Measurements from ENCODE around the gene LAGE3. TPM values are rescaled to one million over a fixed set of nuclear protein-coding genes. Genes with fewer than 3 reads are reported as not detected.
A peak's percentile ranks its signal among the peaks of the same experiment; 100 is the strongest.

Gene LAGE3
- total RNA-seq, 2 experiments from 2014 or later, result 28.1 to 29.9 TPM

GRCh38 chrX:154440623-154441357, 38.3 kb downstream of the LAGE3 start:
- Mint-ChIP-seq H3K27me3 (no peaks in the 10 kb centered on the region), H3K36me3 (ENCODE audit: low read depth) (peaks cover 30% of the 10 kb centered on the region), H3K4me1 (peaks cover 39% of the 10 kb centered on the region), H3K4me3 (no peak overlapping the region), H3K27ac (peak overlapping the region; percentile 44), H3K9me3 (no peaks in the 10 kb centered on the region)
- DNase-seq, result no peak
- ChIA-PET CTCF (interaction anchor here (1.1 to 1.5 kb wide), 2 partner anchors 13 to 42 kb away, joined by 3 read pairs; no protein-coding TSS in a partner anchor), POLR2A (interaction anchor here (1.5 to 2.4 kb wide), 2 partner anchors 42 to 49 kb away, joined by 7 to 11 read pairs; partner anchors contain the start of genes RPL10 and SLC10A3)

- H3K4me1 Mint-ChIP-seq, result peaks cover 35% of the 10 kb centered on the region
- CTCF ChIA-PET, result interaction anchor here (0.6 kb wide), 1 partner anchor 387 kb away, joined by 5 read pairs; no protein-coding TSS in a partner anchor
- no peak overlapping the region for H3K4me3 Mint-ChIP-seq
- H3K27ac Mint-ChIP-seq, result no peak overlapping the region
- H3K27me3 Mint-ChIP-seq, result no peaks in the 10 kb centered on the region
- H3K36me3 Mint-ChIP-seq (ENCODE audit: low read depth), result peaks cover 34% of the 10 kb centered on the region
- no peak for DNase-seq
- POLR2A ChIA-PET, result no interaction called here
- no peaks in the 10 kb centered on the region for H3K9me3 Mint-ChIP-seq
These were observed 39.2 kb downstream of the LAGE3 start for GRCh38 chrX:154439841-154440240.

- H3K4me3 Mint-ChIP-seq, result peak overlapping the region; percentile 82
- H3K4me1 Mint-ChIP-seq, result peaks cover 31% of the 10 kb centered on the region
- peak overlapping the region; percentile 62 for H3K27ac Mint-ChIP-seq
- peaks cover 35% of the 10 kb centered on the region for H3K36me3 Mint-ChIP-seq (ENCODE audit: low read depth)
- no peaks in the 10 kb centered on the region for H3K9me3 Mint-ChIP-seq
- H3K27me3 Mint-ChIP-seq, result no peaks in the 10 kb centered on the region
- no peak for DNase-seq
- ChIA-PET CTCF (no interaction called here), POLR2A (interaction anchor here (0.8 to 1.3 kb wide), 2 partner anchors 26 to 40 kb away, joined by 4 to 5 read pairs; partner anchors contain the start of gene RPL10)
These were observed 40.8 kb downstream of the LAGE3 start for GRCh38 chrX:154437971-154438893.

DNA sequence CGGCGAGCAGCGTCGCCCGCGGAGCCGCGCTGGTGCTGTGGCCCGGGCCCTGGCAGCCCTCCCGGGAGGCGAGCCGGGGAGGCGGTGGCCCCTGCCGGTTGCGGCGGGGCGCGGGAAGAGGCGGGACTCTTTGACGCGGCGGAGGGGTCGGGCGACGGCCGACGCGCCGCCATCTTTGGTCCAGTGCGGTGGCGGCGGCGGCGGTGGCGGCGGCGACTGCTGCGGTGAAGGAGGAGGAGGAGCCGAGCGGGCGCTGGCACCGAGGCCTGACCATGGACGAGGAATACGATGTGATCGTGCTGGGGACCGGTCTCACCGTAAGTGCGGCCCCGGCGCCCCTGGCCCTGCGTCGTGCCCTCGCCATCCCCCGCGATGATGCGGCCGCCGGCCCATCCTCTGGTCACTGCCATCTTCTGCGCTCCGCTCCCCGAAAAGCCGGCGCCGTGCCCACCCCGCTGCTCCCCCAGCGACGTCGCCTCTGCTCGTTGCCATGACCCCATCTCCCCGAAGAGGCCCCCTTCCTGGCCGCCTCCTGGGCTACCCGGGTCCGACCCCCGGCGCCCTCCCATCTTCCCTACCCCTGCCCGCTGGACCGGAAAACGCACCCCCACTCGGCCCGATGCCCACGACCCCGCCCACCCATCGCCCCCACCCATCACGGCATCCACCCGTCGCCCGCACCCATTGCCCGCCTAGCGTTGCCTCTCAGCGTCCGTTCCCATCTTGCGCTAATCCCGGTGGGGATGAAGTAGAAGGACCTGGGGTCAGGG, 41.9 kb downstream of the LAGE3 start, which contains the start of gene GDI1:
Gene GDI1, plus strand, starts transcription at position 172 of the 770 bp plus-strand sequence. Its CDS starts 101 bp downstream, at position 273.
- H3K27ac Mint-ChIP-seq, result peak within 1 kb of the TSS; percentile 73

GRCh38 chrX:154436374-154436982, 42.6 kb downstream of the LAGE3 start:
- Mint-ChIP-seq H3K9me3 (no peaks in the 10 kb centered on the region), H3K27ac (peak overlapping the region; percentile 73), H3K36me3 (ENCODE audit: low read depth) (peaks cover 32% of the 10 kb centered on the region), H3K4me3 (peak overlapping the region; percentile 70), H3K27me3 (no peaks in the 10 kb centered on the region), H3K4me1 (peaks cover 26% of the 10 kb centered on the region)
- POLR2A ChIA-PET, result interaction anchor here (0.9 to 1.1 kb wide), 2 partner anchors 13 to 25 kb away, joined by 3 read pairs; no protein-coding TSS in a partner anchor
- DNase-seq, result peak; percentile 55
- CTCF ChIA-PET, result no interaction called here

More for the DNA sequence above, 41.9 kb downstream of the LAGE3 start, which contains the start of gene GDI1:
- ChIA-PET POLR2A (no interaction called here), CTCF (no interaction called here)
- Mint-ChIP-seq H3K36me3 (ENCODE audit: low read depth) (peaks cover 38% of the 10 kb centered on the region), H3K9me3 (no peaks in the 10 kb centered on the region), H3K4me1 (peaks cover 31% of the 10 kb centered on the region), H3K27me3 (no peaks in the 10 kb centered on the region), H3K4me3 (peak within 1 kb of the TSS; percentile 82)
- DNase-seq, result peak; percentile 59

DNA sequence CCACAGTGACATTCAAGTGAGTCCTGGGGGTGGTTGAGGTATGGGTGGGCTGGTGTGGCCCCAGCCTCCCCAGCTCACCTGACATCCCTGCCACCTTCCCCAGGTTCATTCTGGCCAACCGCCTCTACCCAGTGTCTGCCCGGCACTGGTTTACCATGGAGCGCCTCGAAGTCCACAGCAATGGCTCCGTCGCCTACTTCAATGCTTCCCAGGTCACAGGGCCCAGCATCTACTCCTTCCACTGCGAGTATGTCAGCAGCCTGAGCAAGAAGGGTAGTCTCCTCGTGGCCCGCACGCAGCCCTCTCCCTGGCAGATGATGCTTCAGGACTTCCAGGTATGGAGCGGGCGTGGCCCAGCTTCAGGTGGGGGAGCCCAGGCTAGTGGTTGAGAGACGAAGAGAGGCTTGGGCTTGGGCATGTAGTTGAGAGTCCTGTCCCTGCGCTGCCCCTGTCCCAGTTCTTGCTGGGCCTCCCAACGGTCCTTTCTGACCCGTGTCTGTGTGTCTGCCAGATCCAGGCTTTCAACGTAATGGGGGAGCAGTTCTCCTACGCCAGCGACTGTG, 43.8 kb downstream of the LAGE3 start:
- no peak for DNase-seq
- Mint-ChIP-seq H3K4me3 (no peak overlapping the region), H3K36me3 (ENCODE audit: low read depth) (peaks cover 33% of the 10 kb centered on the region), H3K27me3 (no peaks in the 10 kb centered on the region), H3K9me3 (no peaks in the 10 kb centered on the region), H3K4me1 (peaks cover 25% of the 10 kb centered on the region), H3K27ac (no peak overlapping the region)
- ChIA-PET POLR2A (interaction anchor here (0.7 to 1.1 kb wide), 2 partner anchors 15 to 50 kb away, joined by 3 read pairs; no protein-coding TSS in a partner anchor), CTCF (no interaction called here)

DNA sequence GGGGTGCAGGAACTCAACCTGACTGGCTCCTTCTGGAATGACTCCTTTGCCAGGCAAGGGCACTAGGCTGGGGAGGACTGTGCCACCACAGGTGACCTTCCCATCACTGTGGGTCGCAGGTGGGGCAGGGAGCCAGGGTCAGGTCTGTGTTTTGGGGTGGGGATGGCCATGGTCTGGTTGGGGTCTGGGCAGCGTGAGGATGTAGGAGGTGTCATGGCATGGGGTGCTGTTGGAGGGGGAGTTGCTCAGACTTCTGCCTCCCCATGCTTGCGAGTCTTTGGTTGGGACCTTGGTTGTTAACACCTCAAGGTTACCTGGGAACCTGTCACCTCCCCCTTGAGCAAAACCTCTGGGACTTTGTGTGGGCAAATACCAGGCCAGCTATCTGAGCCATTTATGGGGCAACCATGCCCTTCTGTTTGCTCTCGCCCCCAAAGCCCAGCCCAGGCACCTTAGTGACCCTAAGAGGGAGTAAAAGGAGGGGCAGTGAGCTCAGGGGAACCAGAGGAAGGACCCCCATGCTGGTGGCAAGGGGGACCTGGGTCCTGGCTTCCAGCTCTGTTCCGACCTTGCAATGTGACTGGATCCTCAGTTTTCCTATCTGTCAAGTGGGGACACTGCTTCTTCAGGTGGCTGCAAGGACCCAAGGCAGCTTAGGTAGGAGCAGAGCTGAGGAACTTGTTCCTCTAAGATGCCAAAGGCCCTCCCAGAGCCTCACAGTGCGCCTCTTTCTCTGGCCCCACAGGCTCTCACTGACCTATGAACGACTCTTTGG, 44.5 kb downstream of the LAGE3 start:
- H3K9me3 Mint-ChIP-seq, result no peaks in the 10 kb centered on the region
- DNase-seq, result no peak
- H3K4me3 Mint-ChIP-seq, result no peak overlapping the region
- H3K27ac Mint-ChIP-seq, result no peak overlapping the region
- H3K36me3 Mint-ChIP-seq (ENCODE audit: low read depth), result peaks cover 31% of the 10 kb centered on the region
- CTCF ChIA-PET, result no interaction called here
- peaks cover 26% of the 10 kb centered on the region for H3K4me1 Mint-ChIP-seq
- no peaks in the 10 kb centered on the region for H3K27me3 Mint-ChIP-seq
- POLR2A ChIA-PET, result no interaction called here

DNA sequence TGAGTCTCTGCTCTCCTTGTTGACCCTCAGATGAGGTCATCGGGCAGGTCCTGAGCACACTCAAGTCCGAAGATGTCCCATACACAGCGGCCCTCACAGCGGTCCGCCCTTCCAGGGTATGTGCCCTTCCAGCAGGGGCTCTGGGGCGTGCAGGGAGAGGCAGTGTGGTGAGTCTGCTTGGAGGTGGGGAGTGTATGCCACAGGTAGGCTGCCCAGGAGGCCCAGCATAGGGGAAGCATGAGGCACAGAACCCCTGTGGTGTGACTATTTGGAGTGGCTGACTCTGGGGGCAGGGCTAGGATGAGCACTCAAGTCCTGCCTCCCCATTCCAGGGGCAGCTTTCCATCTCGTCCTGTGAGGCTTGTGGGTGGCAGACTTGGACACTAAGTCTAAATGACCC, 45.5 kb downstream of the LAGE3 start:
- no peaks in the 10 kb centered on the region for H3K9me3 Mint-ChIP-seq
- no peaks in the 10 kb centered on the region for H3K27me3 Mint-ChIP-seq
- H3K27ac Mint-ChIP-seq, result no peak overlapping the region
- no peak for DNase-seq
- no peak overlapping the region for H3K4me3 Mint-ChIP-seq
- H3K4me1 Mint-ChIP-seq, result peaks cover 28% of the 10 kb centered on the region
- peaks cover 31% of the 10 kb centered on the region for H3K36me3 Mint-ChIP-seq (ENCODE audit: low read depth)
- ChIA-PET CTCF (no interaction called here), POLR2A (no interaction called here)

- no peaks in the 10 kb centered on the region for H3K27me3 Mint-ChIP-seq
- H3K27ac Mint-ChIP-seq, result no peak overlapping the region
- H3K9me3 Mint-ChIP-seq, result no peaks in the 10 kb centered on the region
- H3K4me3 Mint-ChIP-seq, result no peak overlapping the region
- ChIA-PET CTCF (no interaction called here), POLR2A (interaction anchor here (0.7 kb wide), 1 partner anchor 27 kb away, joined by 4 read pairs; no protein-coding TSS in a partner anchor)
- peaks cover 26% of the 10 kb centered on the region for H3K4me1 Mint-ChIP-seq
- H3K36me3 Mint-ChIP-seq (ENCODE audit: low read depth), result peaks cover 27% of the 10 kb centered on the region
- DNase-seq, result no peak
These were observed 46.9 kb downstream of the LAGE3 start for GRCh38 chrX:154432210-154432609.

DNA sequence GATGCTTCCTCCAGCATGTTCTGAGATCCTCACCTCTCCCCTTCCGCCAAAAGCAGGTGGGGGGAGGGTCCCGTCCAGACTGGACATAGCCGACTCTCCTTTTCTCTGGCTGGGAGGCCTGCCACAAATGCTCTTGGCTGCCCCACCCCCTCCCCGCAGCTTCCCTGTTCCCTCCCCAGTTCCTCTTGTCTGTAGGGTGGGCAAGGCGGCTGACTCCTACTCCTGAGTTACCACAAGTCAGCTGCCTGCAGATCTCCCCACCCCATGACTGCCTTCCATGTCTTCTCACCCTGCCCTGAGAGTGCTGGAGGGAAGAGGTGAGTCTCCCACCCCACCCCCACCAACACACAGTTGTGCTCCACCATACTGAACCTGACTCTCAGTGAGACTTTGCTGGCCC, 47.7 kb downstream of the LAGE3 start:
- no peak for DNase-seq
- no peaks in the 10 kb centered on the region for H3K27me3 Mint-ChIP-seq
- ChIA-PET POLR2A (interaction anchor here (0.7 to 0.9 kb wide), 2 partner anchors 27 to 33 kb away, joined by 4 read pairs; partner anchors contain the start of gene RPL10), CTCF (no interaction called here)
- no peaks in the 10 kb centered on the region for H3K9me3 Mint-ChIP-seq
- peaks cover 24% of the 10 kb centered on the region for H3K4me1 Mint-ChIP-seq
- H3K4me3 Mint-ChIP-seq, result no peak overlapping the region
- peaks cover 26% of the 10 kb centered on the region for H3K36me3 Mint-ChIP-seq (ENCODE audit: low read depth)
- H3K27ac Mint-ChIP-seq, result no peak overlapping the region

GRCh38 chrX:154430916-154431315, 48.2 kb downstream of the LAGE3 start:
- Mint-ChIP-seq H3K27ac (no peak overlapping the region), H3K36me3 (ENCODE audit: low read depth) (peaks cover 21% of the 10 kb centered on the region), H3K4me1 (peaks cover 21% of the 10 kb centered on the region), H3K9me3 (no peaks in the 10 kb centered on the region), H3K4me3 (no peak overlapping the region), H3K27me3 (no peaks in the 10 kb centered on the region)
- POLR2A ChIA-PET, result interaction anchor here (0.9 kb wide), 1 partner anchor 33 kb away, joined by 4 read pairs; the partner anchor contains the start of gene RPL10
- CTCF ChIA-PET, result no interaction called here
- DNase-seq, result no peak

Measured in activated CD4-positive, alpha-beta memory T cell treated with anti-CD3 and anti-CD28 coated beads, Interleukin-2, amount 10 ng/mL, durations not matched to agents 7 days and 5 days (primary cell).